Tibial nerve (tissue), 4 donors: ENCODE data around the gene GABPB2. TPM values are rescaled to one million over a fixed set of nuclear protein-coding genes. Genes with fewer than 3 reads are reported as not detected.

ENCODE experiments used
- DNase-seq, 2 donors: peaks; one replicate each; pipeline ENCODE4 v3.0.0-alpha.2; 2019; ENCODE audit warnings: low spot score in 2 of 2
- H3K27ac ChIP-seq, 4 donors: fragments of 200-600 bp; sonication (generic) in 3 of 4; one replicate each; pipeline ENCODE4 v1.5.1; 2017 to 2019; ENCODE audit warnings: mild to moderate bottlenecking in 1 of 4
- H3K27me3 ChIP-seq, 2 donors: fragments of 200-600 bp; sonication (generic) in 1 of 2; one replicate each; pipeline versions ENCODE4 v1.5.1 to v1.6.0; 2017 to 2019
- H3K36me3 ChIP-seq, 3 donors: fragments of 200-600 bp; sonication (generic); one replicate each; pipeline ENCODE4 v1.5.1; 2018 to 2019
- H3K4me1 ChIP-seq, 4 donors: fragments of 200-600 bp; sonication (generic) in 3 of 4; one replicate each; pipeline ENCODE4 v1.5.1; 2017 to 2019
- H3K4me3 ChIP-seq, 4 donors: fragments of 200-600 bp; sonication (generic) in 3 of 4; one replicate each; pipeline ENCODE4 v1.5.1; 2017 to 2019; ENCODE audit warnings: mild to moderate bottlenecking in 1 of 4, moderate library complexity in 1 of 4
- H3K9me3 ChIP-seq, 4 donors: fragments of 200-600 bp; sonication (generic) in 3 of 4; one replicate each; pipeline ENCODE4 v1.5.1; 2017 to 2019
- EP300 ChIP-seq, 2 donors: sonication (generic); formaldehyde crosslinking; IDR thresholded peaks; one replicate each; pipeline ENCODE4 v1.6.1; 2017; ENCODE audit warnings: antibody characterized with exemption in 2 of 2, mild to moderate bottlenecking in 1 of 2
- POLR2A ChIP-seq, 2 donors: fragments of 450-650 bp; IDR thresholded peaks; one replicate each; pipeline ENCODE4 v1.6.1; 2017; ENCODE audit warnings: antibody characterized with exemption in 2 of 2, mild to moderate bottlenecking in 2 of 2, moderate library complexity in 2 of 2
- WGBS, 2 donors: methylation state at CpG; one replicate each; pipeline ENCODE4 v1.1.5; 2018; 5-methylcytosine and 5-hydroxymethylcytosine counted together
- small RNA-seq: library from RNA; depleted of rRNA; stranded (forward); fragments of <200 nt; gene quantifications from one replicate; pipeline ENCODE3, GENCODE V24; 2016
- total RNA-seq, 4 donors: library from RNA; depleted of rRNA; stranded (reverse); fragments of >200 nt; gene quantifications; one replicate each; pipeline ENCODE4 v1.1.0, GENCODE V29; 2016
- TF ChIP-seq, protein P1 (sequence below), 5 experiments: fragments of 200-600 bp in 3 of 5; fragments of 450-650 bp in 2 of 5; sonication (generic) in 3 of 5; IDR thresholded peaks; one replicate each; pipeline ENCODE4 v1.5.1; 2016 to 2019; ENCODE audit warnings: antibody characterized with exemption in 5 of 5, mild to moderate bottlenecking in 3 of 5, moderate library complexity in 2 of 5

The GABPB2 gene
- total RNA-seq, 4 donors from 2014 or later = 17.4 to 43.1 (median 22.3) TPM

DNA sequence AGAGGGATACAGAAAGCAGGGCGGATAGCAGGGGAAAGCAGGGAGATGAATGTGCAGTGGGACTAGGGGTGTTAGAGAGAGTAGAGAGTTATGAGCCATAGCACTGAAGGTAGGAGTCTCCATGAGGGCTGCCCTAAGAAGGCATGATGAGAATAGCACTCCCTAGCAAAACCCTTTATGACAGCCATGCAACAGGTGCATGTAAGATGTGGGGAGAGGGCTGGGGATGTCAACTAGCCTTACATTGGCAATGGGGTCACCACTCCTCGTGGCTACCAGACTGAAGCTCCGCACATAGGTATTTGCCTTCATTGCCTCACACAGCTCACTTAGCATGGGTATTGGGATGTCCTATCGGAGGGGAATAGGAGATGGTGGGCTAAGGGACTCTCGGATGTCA is 100.6 kb downstream of the GABPB2 start:
- H3K4me3 ChIP-seq = no peak overlapping the region
- no peak for TF ChIP-seq EP300 (IDR thresholded peaks at IDR 0.05)
- TF ChIP-seq, protein P1, sequence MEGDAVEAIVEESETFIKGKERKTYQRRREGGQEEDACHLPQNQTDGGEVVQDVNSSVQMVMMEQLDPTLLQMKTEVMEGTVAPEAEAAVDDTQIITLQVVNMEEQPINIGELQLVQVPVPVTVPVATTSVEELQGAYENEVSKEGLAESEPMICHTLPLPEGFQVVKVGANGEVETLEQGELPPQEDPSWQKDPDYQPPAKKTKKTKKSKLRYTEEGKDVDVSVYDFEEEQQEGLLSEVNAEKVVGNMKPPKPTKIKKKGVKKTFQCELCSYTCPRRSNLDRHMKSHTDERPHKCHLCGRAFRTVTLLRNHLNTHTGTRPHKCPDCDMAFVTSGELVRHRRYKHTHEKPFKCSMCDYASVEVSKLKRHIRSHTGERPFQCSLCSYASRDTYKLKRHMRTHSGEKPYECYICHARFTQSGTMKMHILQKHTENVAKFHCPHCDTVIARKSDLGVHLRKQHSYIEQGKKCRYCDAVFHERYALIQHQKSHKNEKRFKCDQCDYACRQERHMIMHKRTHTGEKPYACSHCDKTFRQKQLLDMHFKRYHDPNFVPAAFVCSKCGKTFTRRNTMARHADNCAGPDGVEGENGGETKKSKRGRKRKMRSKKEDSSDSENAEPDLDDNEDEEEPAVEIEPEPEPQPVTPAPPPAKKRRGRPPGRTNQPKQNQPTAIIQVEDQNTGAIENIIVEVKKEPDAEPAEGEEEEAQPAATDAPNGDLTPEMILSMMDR (IDR thresholded peaks at IDR 0.05) = no peak
- no peak for TF ChIP-seq POLR2A (IDR thresholded peaks at IDR 0.05)
- H3K27me3 ChIP-seq = no peaks in the 10 kb centered on the region
- H3K4me1 ChIP-seq = peaks cover 5 to 18% (median 10%) of the 10 kb centered on the region in 4 donors
- DNase-seq = no peak
- H3K36me3 ChIP-seq = peaks cover 0 to 92% (median 4%) of the 10 kb centered on the region in 3 donors
- H3K9me3 ChIP-seq = no peaks in the 10 kb centered on the region
- WGBS, 2 donors = 79 to 88% methylated on average over 5 of the region's 5 CpGs
- no peak overlapping the region for H3K27ac ChIP-seq

Small RNA genes within 50 kb of the gene (small RNA-seq; reads per million reads assigned to genes)
- not detected for gene RNU6-884P

Other genes with a start within 250 kb of the GABPB2 start
- 10 to 100 TPM; 56.6 to 67.4 (median 58.6) TPM for gene ARNT, start 194.2 kb upstream of the GABPB2 start, total RNA-seq
- gene CTXND2, start 183.6 kb upstream of the GABPB2 start, total RNA-seq = not detected
- gene SETDB1, start 144.4 kb upstream of the GABPB2 start, total RNA-seq = 10 to 100 TPM; 30.6 to 42.9 (median 35.3) TPM
- gene CERS2, start 95.9 kb upstream of the GABPB2 start, total RNA-seq = 100 to 1,000 TPM; 137 to 168 (median 140) TPM
- gene ANXA9, start 88.5 kb upstream of the GABPB2 start, total RNA-seq = 10 to 100 TPM in 2 of 4 donors, 1 to 10 TPM in 2; 2.1 to 12.2 (median 7.8) TPM
- gene MINDY1, start 63.9 kb upstream of the GABPB2 start, total RNA-seq = 10 to 100 TPM; 45.5 to 63.2 (median 49.5) TPM
- 10 to 100 TPM; 22.0 to 40.4 (median 28.5) TPM for gene PRUNE1, start 62.3 kb upstream of the GABPB2 start, total RNA-seq
- 1 to 10 TPM in 2 of 4 donors, under 1 TPM in 1, not detected in 1; 0.22 to 2.2 (median 1.3) TPM for gene BNIPL, start 34.2 kb upstream of the GABPB2 start, total RNA-seq
- 1 to 10 TPM; 5.0 to 9.6 (median 6.5) TPM for gene C1orf56, start 23.0 kb upstream of the GABPB2 start, total RNA-seq
- 10 to 100 TPM; 72.4 to 87.4 (median 80.8) TPM for gene CDC42SE1, start 11.1 kb upstream of the GABPB2 start, total RNA-seq
- 1 to 10 TPM; 1.2 to 2.7 (median 2.0) TPM for gene MLLT11, start 10.4 kb upstream of the GABPB2 start, total RNA-seq
- gene SEMA6C, start 75.9 kb downstream of the GABPB2 start, total RNA-seq = 10 to 100 TPM; 15.5 to 28.7 (median 18.7) TPM
- gene TNFAIP8L2, start 85.9 kb downstream of the GABPB2 start, total RNA-seq = 10 to 100 TPM in 1 of 4 donors, 1 to 10 TPM in 3; 4.4 to 12.9 (median 8.6) TPM
- 10 to 100 TPM; 10.1 to 16.5 (median 13.8) TPM for gene LYSMD1, start 95.1 kb downstream of the GABPB2 start, total RNA-seq
- 10 to 100 TPM; 20.5 to 42.6 (median 31.2) TPM for gene SCNM1, start 95.4 kb downstream of the GABPB2 start, total RNA-seq
- gene TMOD4, start 105.2 kb downstream of the GABPB2 start, total RNA-seq = 1 to 10 TPM in 2 of 4 donors, not detected in 2; 1.1 to 4.8 TPM
- gene VPS72, start 119.4 kb downstream of the GABPB2 start, total RNA-seq = 10 to 100 TPM; 24.5 to 35.5 (median 31.0) TPM
- gene PIP5K1A, start 127.8 kb downstream of the GABPB2 start, total RNA-seq = 10 to 100 TPM; 52.6 to 89.0 (median 62.4) TPM
- 100 to 1,000 TPM; 112 to 153 (median 120) TPM for gene PSMD4, start 184.0 kb downstream of the GABPB2 start, total RNA-seq
- 10 to 100 TPM; 21.1 to 35.3 (median 27.1) TPM for gene ZNF687, start 211.5 kb downstream of the GABPB2 start, total RNA-seq